Activated CD8-positive, alpha-beta memory T cell treated with anti-CD3 and anti-CD28 coated beads for 1 hour (primary cell): ENCODE measurements around the gene DEGS2.
A peak's percentile ranks its signal among the peaks of the same experiment; 100 is the strongest.

ENCODE experiments used
- DNase-seq, 2 donors: peaks; one replicate each; pipeline ENCODE4 v3.0.0-alpha.2; 2020; ENCODE audit warnings: low read depth in 1 of 2; ENCODE audit errors: extremely low read depth in 1 of 2

Gene DEGS2

GRCh38 chr14:100149851-100150611, 9.4 kb downstream of the DEGS2 start:
- no peak for DNase-seq

DNA sequence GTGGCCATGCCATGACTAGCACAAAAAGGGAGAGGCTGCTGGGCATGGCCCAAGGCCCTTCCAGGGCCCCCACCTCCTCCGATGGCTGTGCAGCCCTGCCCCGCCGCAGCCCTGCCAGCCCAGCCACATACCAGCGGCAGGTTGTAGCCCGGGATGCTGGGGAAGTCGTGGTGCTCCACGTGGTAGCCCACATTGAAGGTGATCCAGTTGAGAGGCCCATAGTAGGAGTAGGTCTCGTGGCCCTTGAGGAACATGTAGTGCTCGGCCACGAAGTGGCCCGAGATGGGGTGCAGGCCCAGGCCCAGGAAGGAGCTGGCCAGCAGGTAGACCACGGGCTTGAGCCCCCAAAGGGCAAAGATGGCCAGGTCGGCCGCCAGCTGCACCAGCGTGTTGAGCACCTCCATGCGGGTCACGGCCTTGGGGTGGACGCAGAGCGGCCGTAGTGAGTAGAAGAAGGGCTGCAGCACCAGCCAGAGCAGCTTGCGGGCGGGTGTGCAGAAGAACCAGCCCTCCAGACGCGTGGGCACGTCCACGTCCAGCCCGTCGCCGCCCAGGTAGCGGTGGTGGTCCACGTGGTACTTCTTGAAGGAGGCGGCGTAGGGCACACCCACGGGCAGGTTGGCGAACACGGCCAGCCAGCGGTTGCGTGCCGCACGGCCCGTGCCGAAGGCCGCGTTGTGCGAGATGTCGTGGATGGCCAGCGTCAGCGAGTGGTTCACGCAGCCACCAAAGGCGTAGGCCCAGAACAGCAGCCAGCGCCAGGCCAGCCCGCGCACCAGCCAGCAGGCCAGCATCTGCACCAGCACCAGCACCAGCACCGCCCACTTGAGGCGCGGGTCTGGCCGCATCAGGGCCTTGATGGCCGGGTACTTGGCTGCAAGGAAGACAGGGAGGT, 10.4 kb downstream of the DEGS2 start:
- DNase-seq = no peak

DNA sequence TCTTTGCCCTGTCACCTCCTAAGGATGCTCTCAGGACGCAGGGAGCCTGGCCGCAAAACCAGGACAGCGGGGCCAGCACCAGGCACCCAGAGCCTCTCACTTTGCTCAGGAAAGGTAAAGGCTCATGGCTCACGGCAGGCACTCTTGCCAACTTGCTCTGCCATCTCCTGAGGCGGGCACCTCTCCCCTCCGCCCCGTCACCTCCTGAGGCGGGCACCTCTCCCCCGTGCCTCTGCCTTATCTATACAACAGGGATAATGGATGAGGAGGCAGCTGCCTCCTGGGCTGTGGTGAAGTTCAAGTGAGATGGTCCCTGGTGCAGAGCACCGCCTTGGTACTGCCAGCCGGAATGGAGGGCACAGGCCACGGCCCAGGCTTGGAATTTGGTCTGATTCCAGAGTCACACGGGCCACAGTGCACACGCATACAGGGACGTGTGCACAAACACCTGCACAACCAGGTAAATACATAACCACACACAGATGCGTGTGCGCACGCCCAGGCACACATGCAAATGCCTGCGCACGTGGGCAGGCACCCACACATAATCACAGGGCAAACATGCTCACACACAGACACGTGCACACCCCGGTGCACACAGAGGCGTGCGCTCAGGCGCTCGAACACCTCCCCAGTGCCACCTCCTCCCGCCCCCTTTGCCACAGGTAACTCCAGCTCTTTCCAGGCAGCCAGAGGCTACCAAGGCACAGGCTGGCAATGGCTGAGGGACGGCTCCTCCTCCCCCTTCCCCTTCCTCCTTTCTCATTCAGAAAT, 11.6 kb downstream of the DEGS2 start:
- DNase-seq = no peak

- DNase-seq = peak; percentile 38 to 52
Observed at GRCh38 chr14:100147181-100147631, 12.2 kb downstream of the DEGS2 start.

GRCh38 chr14:100146531-100147091, 12.8 kb downstream of the DEGS2 start:
- DNase-seq = peak in 1 of 2 donors; percentile 14

GRCh38 chr14:100145682-100146464, 13.6 kb downstream of the DEGS2 start:
- DNase-seq = no peak

DNA sequence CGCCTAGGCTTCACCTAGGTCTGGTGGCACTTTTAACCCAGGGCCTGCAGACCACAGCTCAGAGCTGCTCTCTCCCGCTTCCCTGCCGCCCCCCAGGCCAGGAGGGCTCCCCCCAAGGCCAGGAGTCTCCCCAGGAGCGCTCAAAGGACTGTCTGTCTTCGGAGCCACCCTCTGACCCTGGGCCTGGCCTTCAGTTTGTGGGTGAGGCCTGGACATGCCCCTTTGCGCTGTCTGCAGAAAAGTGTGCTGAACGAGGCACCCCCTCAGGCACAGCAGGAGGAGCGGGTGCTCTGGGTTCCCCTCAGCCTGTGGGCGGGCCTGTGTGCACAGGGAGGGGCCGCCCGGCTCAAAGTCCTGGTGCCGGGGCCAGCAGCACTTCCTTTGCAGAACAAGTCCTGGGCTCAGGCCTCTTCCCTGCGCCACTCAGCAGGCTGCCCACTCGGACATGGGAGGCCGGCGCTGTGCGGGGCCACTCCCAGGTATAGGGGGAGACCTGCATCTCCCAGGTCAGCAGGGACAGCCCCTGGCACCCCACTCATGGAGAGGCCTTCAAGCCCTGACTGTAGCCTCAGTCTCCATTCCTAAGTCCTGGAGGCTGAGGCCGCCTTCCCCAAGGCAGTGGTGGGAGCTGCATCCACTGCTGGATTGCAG, 14.3 kb downstream of the DEGS2 start:
- DNase-seq = no peak

- no peak for DNase-seq
Observed at GRCh38 chr14:100144645-100144995, 14.8 kb downstream of the DEGS2 start.

DNA sequence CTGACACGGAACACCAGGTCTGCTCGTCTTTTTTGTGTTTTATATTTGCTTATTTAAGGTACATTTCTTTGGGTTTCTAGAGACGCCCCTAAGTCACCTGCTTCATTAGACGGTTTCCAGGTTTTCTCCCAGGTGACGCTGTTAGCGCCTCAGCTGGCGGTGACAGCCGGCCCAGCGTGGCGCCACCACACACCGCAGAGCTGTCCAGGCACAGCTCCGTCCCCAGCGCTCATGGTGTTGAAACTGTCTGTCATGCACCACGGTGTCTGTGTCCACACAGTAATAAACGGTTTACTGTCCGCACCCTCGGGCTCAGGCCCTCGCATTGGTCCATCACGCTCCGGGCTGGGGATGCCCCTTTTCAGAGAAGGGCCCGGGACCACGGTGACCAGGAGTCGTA, 15.5 kb downstream of the DEGS2 start:
- no peak for DNase-seq

DNA sequence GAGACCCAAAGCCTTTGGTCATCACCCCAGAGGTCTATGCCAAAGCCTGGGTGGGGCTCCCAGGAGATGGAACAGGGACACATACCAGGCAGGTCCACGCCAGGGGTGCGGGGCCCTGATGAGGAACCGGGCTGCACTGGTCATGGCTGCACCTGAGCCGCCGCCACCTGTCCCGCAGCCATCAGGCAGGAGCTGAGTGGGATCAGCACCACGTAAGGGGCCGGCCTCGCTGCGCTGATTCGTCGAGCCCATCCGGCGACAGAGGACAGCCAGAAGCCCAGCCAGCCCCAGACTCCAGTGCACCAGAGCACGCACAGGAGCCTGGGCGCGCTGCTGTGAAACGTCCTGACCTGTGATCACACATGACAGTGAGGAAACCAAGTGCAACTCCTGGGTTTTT, 15.9 kb downstream of the DEGS2 start:
- no peak for DNase-seq

DNA sequence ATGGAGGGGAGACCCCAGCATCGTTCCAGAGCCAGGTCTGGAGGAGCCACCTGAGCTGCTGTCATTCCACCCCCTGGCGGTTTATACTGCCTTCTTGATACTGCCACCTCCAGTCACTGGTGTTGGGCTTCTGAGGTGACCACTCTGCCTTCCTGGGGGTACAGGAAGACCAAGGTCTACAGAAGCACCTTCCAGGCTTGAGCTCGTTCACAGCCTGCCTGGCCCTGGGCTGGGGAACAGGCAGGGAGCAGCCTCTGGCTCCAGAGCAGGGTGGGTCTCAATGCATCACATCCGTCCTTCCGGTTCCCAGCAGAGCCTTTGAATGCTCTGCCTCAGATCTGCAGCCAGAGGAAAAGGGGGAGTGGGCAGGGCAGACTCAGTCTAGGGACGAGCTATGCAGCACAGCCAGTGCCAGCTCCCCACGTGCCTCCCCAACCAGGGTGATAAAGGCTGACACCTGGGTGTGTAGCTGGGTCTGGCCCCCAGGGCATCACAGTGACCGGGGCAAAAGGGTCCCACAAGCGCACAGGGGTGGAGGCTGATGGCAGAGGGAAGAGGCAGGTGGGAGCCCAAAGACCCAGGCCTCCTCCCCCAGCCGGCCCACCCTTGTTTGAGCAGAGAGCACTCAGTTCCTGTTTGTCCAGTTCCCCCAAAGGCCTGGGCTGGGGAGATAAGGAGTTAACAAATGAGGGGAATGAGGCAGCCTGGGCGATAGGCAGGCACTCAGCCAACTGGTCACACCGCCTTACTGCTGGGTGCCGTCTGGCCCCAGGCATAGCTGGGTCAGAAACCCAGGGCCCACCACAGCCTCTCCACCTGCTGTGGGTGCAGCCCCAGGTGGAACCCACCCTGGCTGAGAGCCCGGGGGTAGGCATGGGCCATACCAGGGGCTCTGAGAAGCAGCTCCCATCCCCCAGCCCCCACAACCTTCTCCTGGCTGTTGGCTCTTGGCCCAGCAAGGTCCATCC, 17.1 kb downstream of the DEGS2 start:
- DNase-seq = no peak

DNA sequence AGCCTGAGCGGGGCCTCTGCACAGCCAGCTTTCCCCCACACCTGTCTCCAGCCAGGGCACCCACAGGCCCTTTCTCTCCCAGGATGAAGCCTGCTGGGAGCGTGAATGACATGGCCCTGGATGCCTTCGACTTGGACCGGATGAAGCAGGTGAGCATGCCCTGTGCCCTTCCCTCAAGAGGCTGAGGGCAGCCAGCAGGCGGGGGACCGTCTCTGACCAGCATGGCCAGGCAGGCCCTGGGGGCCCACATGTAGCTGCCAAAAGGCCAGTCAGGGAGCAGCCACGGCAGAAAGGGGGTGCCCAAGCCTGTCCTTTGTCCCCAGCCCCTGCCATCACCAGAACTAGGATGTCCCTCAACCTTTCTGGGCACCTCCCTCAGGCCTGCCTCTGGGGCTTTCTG, 18.3 kb downstream of the DEGS2 start:
- DNase-seq = no peak

DNA sequence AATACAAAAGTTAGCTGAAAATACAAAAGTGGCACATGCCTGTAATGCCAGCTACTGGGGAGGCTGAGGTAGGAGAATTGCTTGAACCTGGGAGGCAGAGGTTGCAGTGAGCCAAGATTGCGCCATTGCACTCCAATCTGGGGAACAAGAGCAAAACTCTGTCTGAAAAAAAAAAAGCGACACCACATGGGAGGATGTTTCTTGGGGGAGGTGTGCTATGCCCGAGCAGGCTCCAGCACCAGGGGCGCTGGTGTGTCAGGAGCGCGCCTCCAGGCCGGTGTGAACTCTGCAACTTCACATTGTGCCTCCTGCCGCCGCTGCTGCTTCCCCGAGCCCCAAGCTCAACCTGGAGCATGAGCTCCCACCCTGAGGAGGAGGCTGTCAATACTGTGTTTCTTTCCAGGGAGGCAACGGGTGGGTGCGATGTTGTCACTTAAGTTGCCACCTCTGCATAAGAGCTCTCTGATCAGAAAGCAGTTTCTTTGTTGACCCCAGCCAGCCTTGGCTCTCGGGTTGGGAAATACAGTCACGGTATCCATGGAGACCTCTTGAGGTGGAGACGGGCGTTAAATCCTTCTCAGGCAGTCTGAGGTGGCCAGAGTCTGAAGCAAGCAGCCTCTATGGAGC, 18.9 kb downstream of the DEGS2 start:
- DNase-seq = no peak

DNA sequence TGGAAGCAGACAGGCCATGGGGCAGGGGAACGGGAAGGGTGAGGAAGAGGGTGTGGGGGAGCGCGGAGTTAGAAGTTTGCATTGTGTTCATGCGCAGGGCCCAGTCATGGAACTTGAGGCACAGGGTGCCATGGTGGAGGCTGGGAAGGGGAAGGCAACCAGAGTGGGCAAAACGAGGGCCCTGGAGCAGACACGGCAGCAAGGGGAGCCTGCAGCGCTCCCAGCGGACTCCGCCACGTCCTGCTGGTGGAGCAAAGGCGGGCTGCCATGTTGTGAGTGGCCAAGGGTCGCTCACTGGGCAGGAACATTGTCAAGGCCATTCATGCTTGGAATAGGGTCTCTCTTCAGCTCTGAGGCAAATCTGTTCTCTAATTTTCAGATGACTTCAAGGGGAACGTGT, 20.5 kb downstream of the DEGS2 start:
- no peak for DNase-seq

- no peak for DNase-seq
Observed at GRCh38 chr14:100138082-100138787, 21.2 kb downstream of the DEGS2 start.

DNA sequence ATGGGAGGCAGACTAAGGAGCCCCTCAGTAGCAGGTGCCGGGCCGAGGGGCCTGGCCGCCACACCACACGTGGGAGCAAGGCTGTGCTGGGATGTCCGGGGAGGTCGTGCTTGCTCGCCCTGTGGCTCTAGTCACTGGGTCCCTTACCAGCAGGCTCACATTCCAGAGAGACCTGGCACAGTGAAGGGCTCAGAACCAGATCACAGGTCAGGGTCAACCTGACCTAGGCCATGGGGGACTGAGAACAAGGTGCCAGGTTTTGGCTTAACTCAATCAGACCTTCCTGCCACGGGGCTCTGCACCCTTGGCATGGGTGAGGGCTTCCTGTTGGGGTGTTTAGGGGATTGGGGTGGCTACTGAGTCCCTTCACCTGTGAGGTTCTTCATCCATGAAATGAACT, 22.3 kb downstream of the DEGS2 start:
- DNase-seq = no peak

GRCh38 chr14:100135784-100136183, 23.7 kb downstream of the DEGS2 start:
- DNase-seq = no peak

- DNase-seq = no peak
Observed at GRCh38 chr14:100135073-100135472, 24.4 kb downstream of the DEGS2 start.
